Karpas-422 (cell line): Measurements from ENCODE around the gene CCDC136. TPM values are rescaled to one million over a fixed set of nuclear protein-coding genes. Genes with fewer than 3 reads are reported as not detected.

ENCODE experiments used
- DNase-seq: peaks from one replicate; pipeline ENCODE4 v3.0.0-alpha.2; 2015
- H2AFZ ChIP-seq: fragments of 200-600 bp; sonication (generic); 2 replicates; pipeline ENCODE4 v1.6.1; 2014; ENCODE audit warnings: antibody characterized with exemption, low read length, mixed read lengths
- H3K27ac ChIP-seq: fragments of 200-600 bp; sonication (generic); 2 replicates; pipeline ENCODE4 v1.5.1; 2014; ENCODE audit warnings: mild to moderate bottlenecking, low read length, moderate library complexity
- H3K27me3 ChIP-seq: fragments of 200-600 bp; sonication (generic); 2 replicates; pipeline ENCODE4 v1.6.1; 2014; ENCODE audit warnings: low read length, mixed read lengths
- H3K36me3 ChIP-seq: fragments of 200-600 bp; sonication (generic); 2 replicates; pipeline ENCODE4 v1.6.1; 2014; ENCODE audit warnings: low read length, mixed read lengths; ENCODE audit not compliant: insufficient read depth
- H3K4me1 ChIP-seq: fragments of 200-600 bp; sonication (generic); 2 replicates; pipeline ENCODE4 v1.6.1; 2014; ENCODE audit warnings: mild to moderate bottlenecking, low read length, mixed read lengths
- H3K4me2 ChIP-seq: fragments of 200-600 bp; sonication (generic); 2 replicates; pipeline ENCODE4 v1.6.1; 2014; ENCODE audit warnings: low read length, low read depth, mild to moderate bottlenecking; ENCODE audit not compliant: poor library complexity, severe bottlenecking
- H3K4me3 ChIP-seq: fragments of 200-600 bp; sonication (generic); 2 replicates; pipeline ENCODE4 v1.5.1; 2014; ENCODE audit warnings: mild to moderate bottlenecking, antibody characterized with exemption, low read length, mixed read lengths
- H3K79me2 ChIP-seq: fragments of 200-600 bp; sonication (generic); 2 replicates; pipeline ENCODE4 v1.6.1; 2014; ENCODE audit warnings: mild to moderate bottlenecking, low read length, mixed read lengths
- H3K9ac ChIP-seq: fragments of 200-600 bp; sonication (generic); 2 replicates; pipeline ENCODE4 v1.6.0; 2014; ENCODE audit warnings: low read length
- H3K9me2 ChIP-seq: fragments of 200-600 bp; sonication (generic), shearing (Covaris generic); replicated peaks from 2 replicates; pipeline ENCODE4 v1.6.0; 2014; ENCODE audit warnings: mild to moderate bottlenecking, low read length, moderate library complexity; ENCODE audit not compliant: insufficient read depth
- H3K9me3 ChIP-seq: fragments of 300-700, 200-600 bp; sonication (generic); 2 replicates; pipeline ENCODE4 v1.6.1; 2014; ENCODE audit warnings: low read length, mixed read lengths
- H4K20me1 ChIP-seq: fragments of 200-600 bp; sonication (generic); 2 replicates; pipeline ENCODE4 v1.6.1; 2014; ENCODE audit warnings: mild to moderate bottlenecking, antibody characterized with exemption, low read length, low read depth; ENCODE audit not compliant: insufficient read depth
- total RNA-seq: library from RNA; depleted of rRNA; stranded (reverse); fragments of >200 nt; shearing (Covaris generic); gene quantifications from 2 replicates; pipeline ENCODE4 v1.2.3, GENCODE V29; 2014; ENCODE audit warnings: low replicate concordance

Gene CCDC136
- total RNA-seq, 1 experiment from 2014 or later: 32.5 TPM

- H2AFZ ChIP-seq: no peak overlapping the region
- H3K4me2 ChIP-seq: no peak overlapping the region
- H3K27me3 ChIP-seq: no peaks in the 10 kb centered on the region
- DNase-seq: no peak
- no peak overlapping the region for H3K9ac ChIP-seq
- peaks cover 3% of the 10 kb centered on the region; the same call in 1 of the 2 replicates for H4K20me1 ChIP-seq
- H3K4me1 ChIP-seq: no peaks in the 10 kb centered on the region
- peaks cover 66% of the 10 kb centered on the region for H3K79me2 ChIP-seq
- no peak overlapping the region for H3K27ac ChIP-seq
- no peaks in the 10 kb centered on the region for H3K9me3 ChIP-seq
- H3K9me2 ChIP-seq: no peaks in the 10 kb centered on the region
- peaks cover 62% of the 10 kb centered on the region for H3K36me3 ChIP-seq
- no peak overlapping the region for H3K4me3 ChIP-seq
These were observed 36.5 kb upstream of the CCDC136 start for GRCh38 chr7:128755075-128755818.

- Histone ChIP-seq H3K79me2 (peaks cover 60% of the 10 kb centered on the region), H3K4me1 (no peaks in the 10 kb centered on the region), H3K36me3 (peaks cover 57% of the 10 kb centered on the region), H3K9me2 (no peaks in the 10 kb centered on the region), H3K9ac (no peak overlapping the region), H3K27me3 (no peaks in the 10 kb centered on the region), H3K4me3 (no peak overlapping the region), H3K27ac (no peak overlapping the region), H4K20me1 (peaks cover 3% of the 10 kb centered on the region; the same call in 1 of the 2 replicates), H3K9me3 (no peaks in the 10 kb centered on the region), H3K4me2 (no peak overlapping the region), H2AFZ (no peak overlapping the region)
- DNase-seq: no peak
These were observed 35.8 kb upstream of the CCDC136 start for GRCh38 chr7:128755819-128756476.

GRCh38 chr7:128757203-128757602 lies 34.6 kb upstream of the CCDC136 start:
- H3K4me2 ChIP-seq: no peak overlapping the region
- H3K27ac ChIP-seq: no peak overlapping the region
- no peak overlapping the region for H3K4me3 ChIP-seq
- no peaks in the 10 kb centered on the region for H3K27me3 ChIP-seq
- no peak overlapping the region for H2AFZ ChIP-seq
- DNase-seq: no peak
- H3K36me3 ChIP-seq: peaks cover 59% of the 10 kb centered on the region
- H3K9me2 ChIP-seq: no peaks in the 10 kb centered on the region
- H4K20me1 ChIP-seq: peaks cover 3% of the 10 kb centered on the region; the same call in 1 of the 2 replicates
- H3K9ac ChIP-seq: no peak overlapping the region
- no peaks in the 10 kb centered on the region for H3K9me3 ChIP-seq
- no peaks in the 10 kb centered on the region for H3K4me1 ChIP-seq
- H3K79me2 ChIP-seq: peaks cover 53% of the 10 kb centered on the region

- no peak overlapping the region for H2AFZ ChIP-seq
- no peaks in the 10 kb centered on the region for H3K4me1 ChIP-seq
- peaks cover 3% of the 10 kb centered on the region; the same call in 1 of the 2 replicates for H4K20me1 ChIP-seq
- no peak overlapping the region for H3K4me3 ChIP-seq
- H3K9me2 ChIP-seq: no peaks in the 10 kb centered on the region
- H3K4me2 ChIP-seq: no peak overlapping the region
- H3K79me2 ChIP-seq: peaks cover 42% of the 10 kb centered on the region
- H3K27ac ChIP-seq: no peak overlapping the region
- peaks cover 51% of the 10 kb centered on the region for H3K36me3 ChIP-seq
- no peak for DNase-seq
- H3K27me3 ChIP-seq: no peaks in the 10 kb centered on the region
- no peaks in the 10 kb centered on the region for H3K9me3 ChIP-seq
- no peak overlapping the region for H3K9ac ChIP-seq
These were observed 33.2 kb upstream of the CCDC136 start for GRCh38 chr7:128758553-128758952.

GRCh38 chr7:128759242-128759641 lies 32.5 kb upstream of the CCDC136 start:
- Histone ChIP-seq H3K9ac (no peak overlapping the region), H3K9me2 (no peaks in the 10 kb centered on the region), H3K4me1 (no peaks in the 10 kb centered on the region), H3K4me3 (no peak overlapping the region), H3K27ac (no peak overlapping the region), H3K36me3 (peaks cover 51% of the 10 kb centered on the region), H3K9me3 (no peaks in the 10 kb centered on the region), H2AFZ (no peak overlapping the region), H3K27me3 (no peaks in the 10 kb centered on the region), H3K79me2 (peaks cover 39% of the 10 kb centered on the region), H3K4me2 (no peak overlapping the region), H4K20me1 (peaks cover 3% of the 10 kb centered on the region; the same call in 1 of the 2 replicates)
- DNase-seq: no peak

GRCh38 chr7:128763541-128763940 lies 28.2 kb upstream of the CCDC136 start:
- Histone ChIP-seq H2AFZ (no peak overlapping the region), H3K9me2 (no peaks in the 10 kb centered on the region), H3K36me3 (peaks cover 43% of the 10 kb centered on the region), H3K9me3 (no peaks in the 10 kb centered on the region), H3K4me3 (no peak overlapping the region), H3K27ac (no peak overlapping the region), H4K20me1 (no peaks in the 10 kb centered on the region), H3K79me2 (peaks cover 11% of the 10 kb centered on the region; the same call in 1 of the 2 replicates), H3K9ac (no peak overlapping the region), H3K27me3 (no peaks in the 10 kb centered on the region), H3K4me2 (no peak overlapping the region), H3K4me1 (no peaks in the 10 kb centered on the region)
- DNase-seq: no peak

- no peak for DNase-seq
- no peaks in the 10 kb centered on the region for H3K9me2 ChIP-seq
- no peaks in the 10 kb centered on the region for H3K27me3 ChIP-seq
- H4K20me1 ChIP-seq: no peaks in the 10 kb centered on the region
- H3K4me1 ChIP-seq: no peaks in the 10 kb centered on the region
- no peak overlapping the region for H3K4me3 ChIP-seq
- H3K36me3 ChIP-seq: peaks cover 61% of the 10 kb centered on the region
- H3K9ac ChIP-seq: no peak overlapping the region
- no peak overlapping the region for H3K27ac ChIP-seq
- no peak overlapping the region for H3K4me2 ChIP-seq
- H3K79me2 ChIP-seq: peaks cover 7% of the 10 kb centered on the region; the same call in 1 of the 2 replicates
- H2AFZ ChIP-seq: no peak overlapping the region
- H3K9me3 ChIP-seq: no peaks in the 10 kb centered on the region
These were observed 24.2 kb upstream of the CCDC136 start for GRCh38 chr7:128767475-128768110.

GRCh38 chr7:128770233-128770632 lies 21.5 kb upstream of the CCDC136 start:
- H3K79me2 ChIP-seq: 0 out of 2 replicates have a peak, but pooled peaks cover 2% of the 10 kb centered on the region
- no peak overlapping the region for H2AFZ ChIP-seq
- DNase-seq: no peak
- no peak overlapping the region for H3K4me2 ChIP-seq
- H3K9ac ChIP-seq: no peak overlapping the region
- H4K20me1 ChIP-seq: no peaks in the 10 kb centered on the region
- no peaks in the 10 kb centered on the region for H3K9me2 ChIP-seq
- H3K27me3 ChIP-seq: no peaks in the 10 kb centered on the region
- no peaks in the 10 kb centered on the region for H3K9me3 ChIP-seq
- no peak overlapping the region for H3K4me3 ChIP-seq
- no peaks in the 10 kb centered on the region for H3K4me1 ChIP-seq
- H3K27ac ChIP-seq: no peak overlapping the region
- peaks cover 59% of the 10 kb centered on the region for H3K36me3 ChIP-seq
